ENCODE data around the gene ACOXL.
"Not testable (repeated sequence)": the region's sequence is repeated elsewhere in the genome, so short reads cannot be mapped to it uniquely, and the experiment has no call there.

DNA sequence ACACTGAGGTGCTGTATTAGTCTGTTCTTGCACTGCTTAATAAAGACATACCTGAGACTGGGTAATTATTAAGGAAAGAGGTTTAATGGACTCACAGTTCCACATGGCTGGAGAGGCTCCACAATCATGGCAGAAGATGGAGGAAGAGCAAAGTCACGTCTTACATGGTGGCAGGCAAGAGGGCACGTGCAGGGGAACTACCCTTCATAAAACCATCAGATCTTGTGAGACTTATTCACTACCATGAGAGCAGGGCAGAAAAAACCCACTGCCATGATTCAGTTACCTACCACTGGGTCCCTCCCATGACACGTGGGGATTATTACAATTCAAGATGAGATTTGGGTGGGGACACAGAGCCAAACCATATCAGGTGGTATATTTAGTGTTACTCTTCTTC is 229.3 kb downstream of the ACOXL start:
- TF ChIP-seq POLR2A, CTCF (IDR thresholded peaks at IDR 0.05): not testable (repeated sequence)

Data from transverse colon (tissue), 3 donors.